Transverse colon (tissue), 4 donors: ENCODE data around the gene FAM89A. TPM values are rescaled to one million over a fixed set of nuclear protein-coding genes. Genes with fewer than 3 reads are reported as not detected.

Experiments used
- DNase-seq: peaks from one replicate; pipeline ENCODE4 v3.0.0-alpha.2; 2019
- H3K27ac ChIP-seq, 4 donors: fragments of 200-600 bp; sonication (generic); 2 replicates each; pipeline ENCODE4 v1.5.1; 2016 to 2018; ENCODE audit warnings: inconsistent platforms in 4 of 4
- H3K27me3 ChIP-seq: fragments of 200-600 bp; sonication (generic); 2 replicates; pipeline ENCODE4 v1.5.1; 2017; ENCODE audit warnings: inconsistent platforms
- H3K36me3 ChIP-seq, 4 donors: fragments of 200-600 bp; sonication (generic); 2 replicates each; pipeline ENCODE4 v1.5.1; 2017 to 2019; ENCODE audit warnings: inconsistent platforms in 4 of 4
- H3K4me1 ChIP-seq, 4 donors: fragments of 200-600 bp; sonication (generic); 2 replicates each; pipeline ENCODE4 v1.5.1; 2017 to 2020; ENCODE audit warnings: inconsistent platforms in 4 of 4
- H3K4me3 ChIP-seq, 4 donors: fragments of 200-600 bp; sonication (generic); 1 replicate in 1 of 4; 2 replicates in 3 of 4; pipeline versions ENCODE4 v1.5.1 to v1.6.1; 2017 to 2019; ENCODE audit warnings: inconsistent platforms in 4 of 4
- H3K9me3 ChIP-seq, 2 donors: fragments of 200-600 bp; sonication (generic); 2 replicates each; pipeline ENCODE4 v1.5.1; 2017 to 2019; ENCODE audit warnings: inconsistent platforms in 2 of 2
- EP300 ChIP-seq: sonication (generic); formaldehyde crosslinking; IDR thresholded peaks from one replicate; pipeline ENCODE4 v1.6.1; 2017; ENCODE audit warnings: antibody characterized with exemption, low read depth
- POLR2A ChIP-seq: fragments of 450-650 bp; IDR thresholded peaks from one replicate; pipeline ENCODE4 v1.6.1; 2016; ENCODE audit warnings: antibody characterized with exemption, mild to moderate bottlenecking, moderate library complexity
- POLR2AphosphoS5 ChIP-seq, 3 donors: sonication (generic); formaldehyde crosslinking; IDR thresholded peaks; one replicate each; pipeline ENCODE4 v1.6.1; 2016; ENCODE audit warnings: antibody characterized with exemption in 3 of 3
- WGBS, 2 donors: methylation state at CpG; one replicate each; pipeline ENCODE4 v1.1.5; 2018; ENCODE audit warnings: low coverage in 1 of 2; 5-methylcytosine and 5-hydroxymethylcytosine counted together
- in situ Hi-C, 4 donors: fragments of 200-750 bp; cut with MboI; loops; one replicate each; pipeline versions ENCODE4 v1.15.0 to v1.15.1; 2017; ENCODE audit warnings: low sequenced_read_pairs in 3 of 4, low pct_ligation_motif_present in 1 of 4, low pct_unique_long_range_greater_than_20kb in 1 of 4
- intact Hi-C: fragments of 100-400 bp; cut with DNase I; formaldehyde crosslinking; loops from one replicate; pipeline ENCODE4 v1.15.1; 2023; ENCODE audit warnings: low total_unique reads
- total RNA-seq, 4 donors: library from RNA; depleted of rRNA; stranded (reverse); fragments of >200 nt; gene quantifications; one replicate each; pipeline ENCODE4 v1.1.0, GENCODE V29; 2016
- TF ChIP-seq, protein P1 (sequence below), 5 experiments: fragments of 200-600 bp in 3 of 5; fragments of 450-650 bp in 2 of 5; sonication (generic) in 3 of 5; IDR thresholded peaks; 1 replicate in 2 of 5; 2 replicates in 3 of 5; pipeline ENCODE4 v1.5.1; 2016 to 2017; ENCODE audit warnings: antibody characterized with exemption in 5 of 5, inconsistent platforms in 3 of 5, mild to moderate bottlenecking in 2 of 5, moderate library complexity in 1 of 5

The FAM89A gene
- total RNA-seq, 4 donors from 2014 or later: 3.3 to 10.7 (median 7.8) TPM

DNA sequence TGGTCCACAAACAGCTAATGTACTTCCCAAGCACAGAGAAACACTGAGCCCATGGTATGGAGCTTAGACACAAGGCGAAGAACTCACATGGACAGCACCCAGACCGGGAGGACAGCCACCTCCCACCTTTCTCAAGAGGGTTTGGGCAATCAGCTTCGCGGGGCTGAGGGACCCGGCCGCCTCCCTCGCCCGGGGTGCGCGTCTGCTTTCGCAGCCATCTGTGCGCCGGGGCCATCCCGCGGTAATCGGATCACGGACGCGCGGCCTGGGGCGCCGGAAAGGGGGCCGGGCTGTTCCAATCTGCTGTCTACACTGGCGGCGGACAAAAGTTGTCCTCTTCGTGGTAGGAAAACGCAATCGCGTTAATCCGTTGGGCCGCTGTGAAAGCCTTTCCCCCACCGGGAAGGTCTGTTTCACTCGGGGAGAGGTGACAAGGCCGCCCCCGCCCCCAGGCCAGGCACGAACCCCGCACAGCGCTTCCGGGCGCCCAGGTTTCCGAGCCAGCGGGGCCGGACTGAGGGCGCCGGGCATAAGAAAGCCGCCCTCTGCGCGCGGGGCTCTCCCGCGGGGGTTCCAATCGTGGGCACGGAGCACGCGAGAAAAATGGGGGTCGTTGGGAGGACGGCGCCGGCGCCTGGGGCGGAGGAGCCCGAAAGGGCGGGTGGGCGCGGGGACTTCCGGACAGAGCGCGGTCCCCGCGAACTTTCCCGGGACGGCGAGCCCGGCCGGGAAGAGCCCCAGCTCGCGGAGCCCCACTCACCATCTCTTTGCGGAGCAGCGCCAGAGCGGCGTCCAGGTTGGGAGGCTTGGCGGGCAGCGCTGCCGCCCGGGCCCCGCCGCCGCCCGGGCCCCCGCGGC is 664 bp downstream of the FAM89A start:
- peaks cover 35% of the 10 kb centered on the region for H3K27me3 ChIP-seq

DNA sequence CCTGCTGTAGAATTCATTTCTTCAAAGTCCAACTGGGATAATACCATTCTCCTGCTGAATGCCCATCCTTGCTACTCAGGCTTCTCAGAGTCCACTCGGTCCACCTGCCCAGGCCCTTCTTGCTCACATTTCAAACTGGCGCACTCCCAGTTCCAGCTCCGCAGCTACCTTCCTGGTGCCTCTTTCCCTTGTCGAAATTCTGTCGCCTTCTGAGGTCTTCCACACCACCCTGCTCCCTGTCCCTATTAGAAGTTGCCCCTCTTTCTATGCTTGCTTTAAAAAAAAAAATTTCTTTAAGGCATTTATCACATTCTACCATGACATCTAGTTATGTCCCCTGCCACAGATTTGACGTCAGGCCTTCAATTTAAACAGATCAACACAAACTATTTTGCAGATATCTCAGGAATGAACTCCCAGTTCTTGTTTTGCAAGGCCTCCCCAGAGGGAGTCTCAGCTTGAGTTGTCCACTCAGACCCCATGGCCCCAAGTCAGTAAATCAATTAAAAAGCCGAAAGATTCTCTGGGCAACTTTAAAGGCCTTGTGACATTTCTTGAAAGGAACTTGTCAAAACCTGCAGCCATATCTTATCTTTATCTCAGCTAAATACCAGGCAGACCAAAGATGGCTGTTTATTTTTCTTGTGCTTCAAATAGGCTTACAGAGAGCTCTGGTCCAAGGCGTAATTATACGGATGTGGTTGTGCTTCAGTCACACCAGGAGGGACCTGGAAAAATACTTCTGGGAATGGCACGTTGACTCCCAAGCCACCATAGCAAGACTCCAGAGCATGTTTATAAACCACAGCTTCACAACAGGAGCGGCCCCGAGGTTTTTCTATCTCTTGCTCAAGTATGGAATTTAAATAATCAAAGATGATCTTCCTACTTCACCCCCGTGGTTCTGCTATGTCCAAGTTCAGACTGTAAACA is 2.2 kb downstream of the FAM89A start:
- WGBS, 2 donors: 82 to 86% methylated on average over 12 to 13 of the region's 13 CpGs
- intact Hi-C loops: no loop called here

More for the DNA sequence above, 664 bp downstream of the FAM89A start:
- peak; percentile 35 for DNase-seq
- H3K9me3 ChIP-seq: peaks cover 0 to 4% of the 10 kb centered on the region in 2 donors
- H3K4me3 ChIP-seq: peak overlapping the region; percentile 65 to 87 (median 66)
- 1% methylated on average over 36 of the region's 91 CpGs; no CpG with 5 or more reads in 1 of the 2 donors for WGBS, 2 donors
- in situ Hi-C loops: no loop called here
- no peaks in the 10 kb centered on the region for H3K36me3 ChIP-seq
- TF ChIP-seq POLR2A (no peak), EP300 (no peak), POLR2AphosphoS5 (IDR thresholded peaks at IDR 0.05) (no peak)
- TF ChIP-seq, protein P1, sequence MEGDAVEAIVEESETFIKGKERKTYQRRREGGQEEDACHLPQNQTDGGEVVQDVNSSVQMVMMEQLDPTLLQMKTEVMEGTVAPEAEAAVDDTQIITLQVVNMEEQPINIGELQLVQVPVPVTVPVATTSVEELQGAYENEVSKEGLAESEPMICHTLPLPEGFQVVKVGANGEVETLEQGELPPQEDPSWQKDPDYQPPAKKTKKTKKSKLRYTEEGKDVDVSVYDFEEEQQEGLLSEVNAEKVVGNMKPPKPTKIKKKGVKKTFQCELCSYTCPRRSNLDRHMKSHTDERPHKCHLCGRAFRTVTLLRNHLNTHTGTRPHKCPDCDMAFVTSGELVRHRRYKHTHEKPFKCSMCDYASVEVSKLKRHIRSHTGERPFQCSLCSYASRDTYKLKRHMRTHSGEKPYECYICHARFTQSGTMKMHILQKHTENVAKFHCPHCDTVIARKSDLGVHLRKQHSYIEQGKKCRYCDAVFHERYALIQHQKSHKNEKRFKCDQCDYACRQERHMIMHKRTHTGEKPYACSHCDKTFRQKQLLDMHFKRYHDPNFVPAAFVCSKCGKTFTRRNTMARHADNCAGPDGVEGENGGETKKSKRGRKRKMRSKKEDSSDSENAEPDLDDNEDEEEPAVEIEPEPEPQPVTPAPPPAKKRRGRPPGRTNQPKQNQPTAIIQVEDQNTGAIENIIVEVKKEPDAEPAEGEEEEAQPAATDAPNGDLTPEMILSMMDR (IDR thresholded peaks at IDR 0.05): no peak
- intact Hi-C loops: no loop called here
- H3K4me1 ChIP-seq: peaks cover 0 to 21% (median 18%) of the 10 kb centered on the region in 4 donors
- peak overlapping the region; percentile 23 to 57 (median 38) for H3K27ac ChIP-seq

DNA sequence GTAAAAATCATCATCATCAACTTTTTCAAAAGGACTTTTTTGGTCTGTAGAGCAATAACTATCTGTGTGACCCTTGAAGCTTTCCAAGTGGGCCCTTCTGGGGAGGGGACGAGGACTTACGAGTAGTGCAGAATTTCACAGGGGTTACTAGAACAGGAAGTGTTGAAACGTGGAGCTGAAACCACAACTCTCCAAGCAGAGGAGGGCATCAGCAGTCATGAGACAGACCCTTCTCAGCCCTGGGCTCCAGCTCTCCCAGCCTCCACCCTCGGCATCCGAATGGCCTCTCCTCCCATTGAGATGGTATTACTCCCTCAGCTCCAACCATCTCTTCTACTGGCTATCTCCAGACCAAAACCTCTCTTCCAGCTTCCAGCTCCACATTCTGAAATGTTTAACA is 3.6 kb downstream of the FAM89A start:
- intact Hi-C loops: no loop called here
- H3K27me3 ChIP-seq: peaks cover 35% of the 10 kb centered on the region

More for the DNA sequence above, 2.2 kb downstream of the FAM89A start:
- H3K4me3 ChIP-seq: no peak overlapping the region
- no peak for DNase-seq
- H3K36me3 ChIP-seq: no peaks in the 10 kb centered on the region
- peaks cover 35% of the 10 kb centered on the region for H3K27me3 ChIP-seq
- no peak overlapping the region for H3K27ac ChIP-seq
- in situ Hi-C loops: no loop called here
- TF ChIP-seq POLR2A (no peak), POLR2AphosphoS5 (IDR thresholded peaks at IDR 0.05) (no peak), EP300 (no peak)
- TF ChIP-seq, protein P1 (IDR thresholded peaks at IDR 0.05): no peak
- no peaks in the 10 kb centered on the region for H3K9me3 ChIP-seq
- H3K4me1 ChIP-seq: peaks cover 0 to 21% (median 18%) of the 10 kb centered on the region in 4 donors

More for the DNA sequence above, 3.6 kb downstream of the FAM89A start:
- DNase-seq: no peak
- TF ChIP-seq POLR2A: no peak
- TF ChIP-seq, protein P1 (IDR thresholded peaks at IDR 0.05): no peak
- no peak for TF ChIP-seq EP300
- TF ChIP-seq POLR2AphosphoS5 (IDR thresholded peaks at IDR 0.05): no peak
- peaks cover 0 to 21% (median 18%) of the 10 kb centered on the region in 4 donors for H3K4me1 ChIP-seq
- no peaks in the 10 kb centered on the region for H3K36me3 ChIP-seq
- H3K27ac ChIP-seq: no peak overlapping the region
- H3K9me3 ChIP-seq: no peaks in the 10 kb centered on the region
- in situ Hi-C loops: no loop called here
- 77 to 90% methylated on average over 4 to 5 of the region's 5 CpGs for WGBS, 2 donors
- H3K4me3 ChIP-seq: no peak overlapping the region
